Measurements from ENCODE around the gene PANK4.

DNA sequence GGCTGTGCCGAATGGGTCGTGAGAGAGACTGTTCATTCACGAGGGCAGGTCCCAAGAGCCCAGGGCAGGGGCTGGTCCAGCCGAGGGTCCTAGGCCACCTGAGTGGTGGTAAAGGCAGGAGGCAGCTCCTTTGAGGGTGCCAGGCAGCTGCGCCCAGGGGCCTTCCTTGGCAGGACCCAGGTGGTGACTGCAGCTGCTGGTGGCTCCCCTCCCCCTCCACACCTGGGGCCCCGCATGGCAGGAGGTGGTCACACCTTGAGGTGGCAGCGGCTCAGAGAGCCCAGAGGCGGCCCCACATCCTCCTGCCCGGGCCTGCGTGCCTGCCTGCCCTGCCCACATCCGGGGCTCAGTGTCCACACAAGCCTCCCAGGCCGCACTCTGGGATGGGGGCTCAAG lies 60.1 kb downstream of the PANK4 start:
- TF ChIP-seq, protein P1, sequence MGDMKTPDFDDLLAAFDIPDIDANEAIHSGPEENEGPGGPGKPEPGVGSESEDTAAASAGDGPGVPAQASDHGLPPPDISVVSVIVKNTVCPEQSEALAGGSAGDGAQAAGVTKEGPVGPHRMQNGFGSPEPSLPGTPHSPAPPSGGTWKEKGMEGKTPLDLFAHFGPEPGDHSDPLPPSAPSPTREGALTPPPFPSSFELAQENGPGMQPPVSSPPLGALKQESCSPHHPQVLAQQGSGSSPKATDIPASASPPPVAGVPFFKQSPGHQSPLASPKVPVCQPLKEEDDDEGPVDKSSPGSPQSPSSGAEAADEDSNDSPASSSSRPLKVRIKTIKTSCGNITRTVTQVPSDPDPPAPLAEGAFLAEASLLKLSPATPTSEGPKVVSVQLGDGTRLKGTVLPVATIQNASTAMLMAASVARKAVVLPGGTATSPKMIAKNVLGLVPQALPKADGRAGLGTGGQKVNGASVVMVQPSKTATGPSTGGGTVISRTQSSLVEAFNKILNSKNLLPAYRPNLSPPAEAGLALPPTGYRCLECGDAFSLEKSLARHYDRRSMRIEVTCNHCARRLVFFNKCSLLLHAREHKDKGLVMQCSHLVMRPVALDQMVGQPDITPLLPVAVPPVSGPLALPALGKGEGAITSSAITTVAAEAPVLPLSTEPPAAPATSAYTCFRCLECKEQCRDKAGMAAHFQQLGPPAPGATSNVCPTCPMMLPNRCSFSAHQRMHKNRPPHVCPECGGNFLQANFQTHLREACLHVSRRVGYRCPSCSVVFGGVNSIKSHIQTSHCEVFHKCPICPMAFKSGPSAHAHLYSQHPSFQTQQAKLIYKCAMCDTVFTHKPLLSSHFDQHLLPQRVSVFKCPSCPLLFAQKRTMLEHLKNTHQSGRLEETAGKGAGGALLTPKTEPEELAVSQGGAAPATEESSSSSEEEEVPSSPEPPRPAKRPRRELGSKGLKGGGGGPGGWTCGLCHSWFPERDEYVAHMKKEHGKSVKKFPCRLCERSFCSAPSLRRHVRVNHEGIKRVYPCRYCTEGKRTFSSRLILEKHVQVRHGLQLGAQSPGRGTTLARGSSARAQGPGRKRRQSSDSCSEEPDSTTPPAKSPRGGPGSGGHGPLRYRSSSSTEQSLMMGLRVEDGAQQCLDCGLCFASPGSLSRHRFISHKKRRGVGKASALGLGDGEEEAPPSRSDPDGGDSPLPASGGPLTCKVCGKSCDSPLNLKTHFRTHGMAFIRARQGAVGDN (IDR thresholded peaks at IDR 0.05), result no peak
- TF ChIP-seq CTCF (IDR thresholded peaks at IDR 0.05 in 2 of 3, conservative IDR thresholded peaks at IDR 0.05 in 1 of 3; ENCODE audit: control insufficient read depth in 2 of 3, extremely low read depth in 1 of 3, insufficient read depth in 1 of 3, low read depth in 3 of 3, low read length in 3 of 3) (no peak), EP300 (IDR thresholded peaks at IDR 0.05; ENCODE audit: borderline replicate concordance in 1 of 2, control insufficient read depth in 1 of 2, low read depth in 2 of 2, low read length in 2 of 2) (no peak), KDM1A (IDR thresholded peaks at IDR 0.05; ENCODE audit: borderline replicate concordance) (no peak), POLR2A (IDR thresholded peaks at IDR 0.05; ENCODE audit: low read depth, low read length) (no peak), POLR2AphosphoS5 (IDR thresholded peaks at IDR 0.05; ENCODE audit: low read length) (no peak), IRF5 (IDR thresholded peaks at IDR 0.05; ENCODE audit: borderline replicate concordance) (no peak), EED (IDR thresholded peaks at IDR 0.05; ENCODE audit: low read depth) (no peak), ETV6 (conservative IDR thresholded peaks at IDR 0.05 in 1 of 2, IDR thresholded peaks at IDR 0.05 in 1 of 2; ENCODE audit: borderline replicate concordance in 1 of 2, low read depth in 1 of 2) (no peak)
- TF ChIP-seq, protein P2, sequence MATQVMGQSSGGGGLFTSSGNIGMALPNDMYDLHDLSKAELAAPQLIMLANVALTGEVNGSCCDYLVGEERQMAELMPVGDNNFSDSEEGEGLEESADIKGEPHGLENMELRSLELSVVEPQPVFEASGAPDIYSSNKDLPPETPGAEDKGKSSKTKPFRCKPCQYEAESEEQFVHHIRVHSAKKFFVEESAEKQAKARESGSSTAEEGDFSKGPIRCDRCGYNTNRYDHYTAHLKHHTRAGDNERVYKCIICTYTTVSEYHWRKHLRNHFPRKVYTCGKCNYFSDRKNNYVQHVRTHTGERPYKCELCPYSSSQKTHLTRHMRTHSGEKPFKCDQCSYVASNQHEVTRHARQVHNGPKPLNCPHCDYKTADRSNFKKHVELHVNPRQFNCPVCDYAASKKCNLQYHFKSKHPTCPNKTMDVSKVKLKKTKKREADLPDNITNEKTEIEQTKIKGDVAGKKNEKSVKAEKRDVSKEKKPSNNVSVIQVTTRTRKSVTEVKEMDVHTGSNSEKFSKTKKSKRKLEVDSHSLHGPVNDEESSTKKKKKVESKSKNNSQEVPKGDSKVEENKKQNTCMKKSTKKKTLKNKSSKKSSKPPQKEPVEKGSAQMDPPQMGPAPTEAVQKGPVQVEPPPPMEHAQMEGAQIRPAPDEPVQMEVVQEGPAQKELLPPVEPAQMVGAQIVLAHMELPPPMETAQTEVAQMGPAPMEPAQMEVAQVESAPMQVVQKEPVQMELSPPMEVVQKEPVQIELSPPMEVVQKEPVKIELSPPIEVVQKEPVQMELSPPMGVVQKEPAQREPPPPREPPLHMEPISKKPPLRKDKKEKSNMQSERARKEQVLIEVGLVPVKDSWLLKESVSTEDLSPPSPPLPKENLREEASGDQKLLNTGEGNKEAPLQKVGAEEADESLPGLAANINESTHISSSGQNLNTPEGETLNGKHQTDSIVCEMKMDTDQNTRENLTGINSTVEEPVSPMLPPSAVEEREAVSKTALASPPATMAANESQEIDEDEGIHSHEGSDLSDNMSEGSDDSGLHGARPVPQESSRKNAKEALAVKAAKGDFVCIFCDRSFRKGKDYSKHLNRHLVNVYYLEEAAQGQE (IDR thresholded peaks at IDR 0.05; ENCODE audit: low read depth, low read length), result no peak

All from GM12878 (cell line).